Endometrial microvascular endothelial cells (primary cell): ENCODE data around the gene ADD1. TPM values are rescaled to one million over a fixed set of nuclear protein-coding genes. Genes with fewer than 3 reads are reported as not detected.
"Not testable (repeated sequence)": the region's sequence is repeated elsewhere in the genome, so short reads cannot be mapped to it uniquely, and the experiment has no call there.

Experiments used
- in situ Hi-C: cut with HindIII; loops from 2 replicates; pipeline ENCODE4 v1.10.0; 2017; ENCODE audit warnings: low sequenced_read_pairs, low pct_unique_long_range_greater_than_20kb; ENCODE audit errors: inconsistent ontology term
- total RNA-seq: library from RNA; depleted of rRNA; stranded (reverse); fragments of >200 nt; gene quantifications from one replicate; pipeline ENCODE4 v1.2.3, GENCODE V29; 2015; ENCODE audit errors: inconsistent ontology term

Gene ADD1
- total RNA-seq, 1 donor from 2014 or later = 182 TPM

- in situ Hi-C loops = no loop called here
Observed at GRCh38 chr4:2935762-2936743, 92.4 kb downstream of the ADD1 start.

GRCh38 chr4:2936773-2937145, 93.1 kb downstream of the ADD1 start:
- in situ Hi-C loops = no loop called here

GRCh38 chr4:2937146-2937857, 93.7 kb downstream of the ADD1 start:
- in situ Hi-C loops = no loop called here

GRCh38 chr4:2937986-2938385, 94.3 kb downstream of the ADD1 start:
- in situ Hi-C loops = no loop called here

- in situ Hi-C loops = not testable (repeated sequence)
Observed at GRCh38 chr4:2938411-2938810, 94.8 kb downstream of the ADD1 start.

GRCh38 chr4:2938906-2939305, 95.3 kb downstream of the ADD1 start:
- in situ Hi-C loops = no loop called here

- in situ Hi-C loops = no loop called here
Observed at GRCh38 chr4:2939383-2940243, 96.0 kb downstream of the ADD1 start.

- in situ Hi-C loops = no loop called here
Observed at GRCh38 chr4:2940267-2941137, 96.9 kb downstream of the ADD1 start.

- in situ Hi-C loops = no loop called here
Observed at GRCh38 chr4:2941138-2942036, 97.7 kb downstream of the ADD1 start.

GRCh38 chr4:2942037-2942531, 98.4 kb downstream of the ADD1 start:
- in situ Hi-C loops = no loop called here

GRCh38 chr4:2942532-2943363, 99.1 kb downstream of the ADD1 start:
- in situ Hi-C loops = no loop called here

GRCh38 chr4:2943364-2944090, 99.9 kb downstream of the ADD1 start:
- in situ Hi-C loops = no loop called here

- in situ Hi-C loops = no loop called here
Observed at GRCh38 chr4:2944091-2944482, 100.4 kb downstream of the ADD1 start.

GRCh38 chr4:2944586-2945526, 101.2 kb downstream of the ADD1 start:
- in situ Hi-C loops = no loop called here
